ENCODE measurements around the gene ZFPM1.
A peak's percentile ranks its signal among the peaks of the same experiment; 100 is the strongest.

Gene ZFPM1

DNA sequence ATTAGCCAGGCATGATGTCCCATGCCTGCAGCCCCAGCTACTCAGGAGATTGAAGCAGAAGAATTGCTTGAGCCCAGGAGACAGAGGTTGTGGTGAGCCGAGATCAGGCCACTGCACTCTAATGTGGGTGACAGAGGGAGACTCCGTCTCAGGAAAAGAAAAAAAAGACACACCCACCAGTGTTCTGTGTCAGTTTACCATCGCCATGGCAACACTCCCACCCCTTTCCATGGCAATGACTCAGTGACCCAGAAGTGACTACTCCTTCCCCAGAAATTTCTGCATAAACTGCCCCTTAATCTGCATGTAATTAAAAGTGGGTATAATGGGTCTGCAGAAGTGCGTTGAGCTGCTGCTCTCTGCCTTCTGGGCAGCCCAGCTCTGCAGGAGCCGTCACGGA lies 113.1 kb downstream of the ZFPM1 start:
- Histone ChIP-seq H3K9ac (ENCODE audit: low read depth in 1 of 2, low read length in 2 of 2) (no peak overlapping the region), H3K27me3 (ENCODE audit: control insufficient read depth in 2 of 2, insufficient read depth in 2 of 2, low read length in 2 of 2) (no peaks in the 10 kb centered on the region), H3K4me1 (ENCODE audit: control insufficient read depth in 2 of 2, insufficient read depth in 2 of 2, low read length in 2 of 2) (peaks cover 7 to 15% of the 10 kb centered on the region in 2 donors), H3K36me3 (ENCODE audit: control insufficient read depth in 2 of 2, insufficient read depth in 2 of 2, low read length in 2 of 2) (no peaks in the 10 kb centered on the region), H3K27ac (ENCODE audit: low read depth in 2 of 2, low read length in 2 of 2) (no peak overlapping the region), H3K4me3 (ENCODE audit: low read length in 2 of 2) (no peak overlapping the region), H3K9me3 (ENCODE audit: control insufficient read depth in 2 of 2, low read length in 2 of 2) (no peaks in the 10 kb centered on the region)

DNA sequence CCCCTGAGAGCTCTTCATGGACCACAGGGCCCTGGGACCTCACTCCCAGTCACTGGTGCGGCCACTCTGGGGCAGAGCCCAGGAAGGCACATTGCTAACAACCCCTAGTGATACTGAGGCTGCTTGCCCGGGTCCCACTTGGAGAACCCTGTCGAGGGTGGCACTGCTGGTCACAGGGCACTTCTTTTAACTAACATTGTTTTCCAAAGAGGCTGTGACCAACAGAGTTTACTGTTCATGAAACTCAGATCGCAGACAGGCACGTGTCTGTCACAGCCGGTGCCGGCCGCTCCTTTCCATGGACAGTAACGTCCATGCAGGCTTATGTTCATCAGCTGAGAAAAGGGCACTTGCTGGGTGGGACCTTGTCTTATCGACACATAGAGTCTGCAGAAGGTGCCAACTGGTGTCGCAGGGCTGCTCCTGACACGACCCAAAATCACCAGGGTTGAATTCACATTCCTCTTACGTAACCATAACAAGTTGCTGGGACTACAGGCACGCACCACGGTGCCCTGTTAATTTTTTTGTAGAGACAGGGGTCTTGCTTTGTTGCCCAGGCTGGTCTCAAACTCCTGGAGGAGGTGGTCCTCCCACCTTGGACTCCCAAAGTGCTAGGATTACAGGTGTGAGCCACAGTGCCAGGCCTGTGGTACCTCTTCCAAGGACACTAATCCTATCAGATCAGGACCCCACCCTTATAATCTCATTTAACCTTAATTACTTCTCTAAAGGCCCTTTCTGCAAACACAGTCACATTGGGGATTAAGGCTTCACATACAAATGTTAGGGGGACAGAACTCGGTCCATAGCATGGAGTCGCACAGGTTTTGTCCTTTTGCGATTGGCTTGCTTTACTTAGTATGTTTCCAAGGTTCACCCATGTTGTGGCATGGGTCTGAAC lies 115.9 kb downstream of the ZFPM1 start:
- peaks cover 0 to 7% of the 10 kb centered on the region in 2 donors for H3K36me3 ChIP-seq (ENCODE audit: control insufficient read depth in 2 of 2, insufficient read depth in 2 of 2, low read length in 2 of 2)
- H3K4me1 ChIP-seq (ENCODE audit: control insufficient read depth in 2 of 2, insufficient read depth in 2 of 2, low read length in 2 of 2) = peaks cover 16% of the 10 kb centered on the region in 2 donors
- H3K27me3 ChIP-seq (ENCODE audit: control insufficient read depth in 2 of 2, insufficient read depth in 2 of 2, low read length in 2 of 2) = no peaks in the 10 kb centered on the region
- H3K9ac ChIP-seq (ENCODE audit: low read depth in 1 of 2, low read length in 2 of 2) = peak overlapping the region in 1 of 2 donors; percentile 84
- no peaks in the 10 kb centered on the region for H3K9me3 ChIP-seq (ENCODE audit: control insufficient read depth in 2 of 2, low read length in 2 of 2)
- no peak overlapping the region for H3K27ac ChIP-seq (ENCODE audit: low read depth in 2 of 2, low read length in 2 of 2)
- peak overlapping the region; percentile 79 to 80 for H3K4me3 ChIP-seq (ENCODE audit: low read length in 2 of 2)

DNA sequence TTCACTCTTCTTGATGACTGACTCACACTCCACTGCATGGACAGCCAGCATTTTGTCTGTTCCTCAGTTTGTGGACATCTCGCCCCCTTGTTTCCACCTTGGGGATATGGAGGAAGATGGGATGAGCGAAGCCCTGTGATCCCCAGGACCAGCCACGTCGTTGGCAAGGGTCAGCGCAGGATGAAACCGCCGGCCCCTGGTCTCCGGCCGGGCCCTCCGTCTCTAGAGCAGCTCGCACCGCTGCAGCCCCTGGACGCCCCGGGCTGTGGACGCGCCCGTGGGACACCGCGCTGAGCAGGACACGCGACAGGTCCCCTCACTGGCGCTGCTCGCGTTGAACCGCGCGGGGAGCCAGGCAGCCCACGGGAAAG lies 116.5 kb downstream of the ZFPM1 start:
- Histone ChIP-seq H3K9ac (ENCODE audit: low read depth in 1 of 2, low read length in 2 of 2) (peak overlapping the region; percentile 35 to 84), H3K4me1 (ENCODE audit: control insufficient read depth in 2 of 2, insufficient read depth in 2 of 2, low read length in 2 of 2) (peaks cover 16% of the 10 kb centered on the region in 2 donors), H3K27ac (ENCODE audit: low read depth in 2 of 2, low read length in 2 of 2) (peak overlapping the region; percentile 28 to 52), H3K27me3 (ENCODE audit: control insufficient read depth in 2 of 2, insufficient read depth in 2 of 2, low read length in 2 of 2) (no peaks in the 10 kb centered on the region), H3K36me3 (ENCODE audit: control insufficient read depth in 2 of 2, insufficient read depth in 2 of 2, low read length in 2 of 2) (peaks cover 0 to 8% of the 10 kb centered on the region in 2 donors), H3K4me3 (ENCODE audit: low read length in 2 of 2) (peak overlapping the region; percentile 79 to 80), H3K9me3 (ENCODE audit: control insufficient read depth in 2 of 2, low read length in 2 of 2) (no peaks in the 10 kb centered on the region)

DNA sequence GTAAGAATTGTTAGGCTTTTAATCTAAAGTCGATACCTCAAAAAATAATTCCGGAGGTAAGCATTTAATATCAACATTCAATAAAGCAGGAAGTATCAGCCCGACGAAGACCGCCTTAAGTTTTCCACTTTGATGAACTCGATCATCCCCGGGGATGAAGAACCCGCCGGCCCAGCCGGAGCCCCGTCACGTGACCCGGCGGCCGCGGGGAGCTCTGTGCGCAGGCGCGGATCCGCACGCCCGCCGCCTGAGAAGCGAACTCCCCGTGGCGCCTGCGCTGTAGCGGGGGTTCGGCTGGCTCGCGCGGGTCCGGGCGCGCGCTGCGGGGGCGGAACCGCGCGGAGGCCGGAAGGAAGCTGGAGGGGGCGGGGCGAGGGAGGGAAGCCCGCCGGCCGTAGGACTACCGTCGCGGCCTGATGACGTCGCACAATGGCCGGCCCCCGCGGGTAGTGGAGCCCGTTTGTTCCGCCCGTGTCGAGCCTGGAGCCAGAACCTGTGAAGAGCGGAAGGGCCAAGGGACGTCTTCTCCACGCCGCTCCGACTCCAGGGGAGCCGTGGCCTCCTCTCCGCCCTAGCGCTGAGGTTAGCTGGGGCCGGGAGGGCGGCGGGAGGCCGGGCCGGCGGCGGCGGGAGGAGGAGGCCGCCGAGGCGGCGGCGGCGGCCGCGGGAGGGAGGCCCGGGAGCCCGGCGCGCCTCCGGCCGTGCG lies 117.1 kb downstream of the ZFPM1 start, which contains the start of gene ZC3H18:
Gene ZC3H18 (plus strand): TSS at position 419 of the 706 bp plus-strand sequence. CDS start 6,721 bp downstream, outside the sequence.
- Histone ChIP-seq H3K27me3 (ENCODE audit: control insufficient read depth in 2 of 2, insufficient read depth in 2 of 2, low read length in 2 of 2) (no peaks in the 10 kb centered on the region), H3K9me3 (ENCODE audit: control insufficient read depth in 2 of 2, low read length in 2 of 2) (no peaks in the 10 kb centered on the region), H3K9ac (ENCODE audit: low read depth in 1 of 2, low read length in 2 of 2) (peak within 1 kb of the TSS; percentile 65 to 84), H3K4me1 (ENCODE audit: control insufficient read depth in 2 of 2, insufficient read depth in 2 of 2, low read length in 2 of 2) (peaks cover 16% of the 10 kb centered on the region in 2 donors), H3K36me3 (ENCODE audit: control insufficient read depth in 2 of 2, insufficient read depth in 2 of 2, low read length in 2 of 2) (peaks cover under 1 to 8% of the 10 kb centered on the region in 2 donors), H3K4me3 (ENCODE audit: low read length in 2 of 2) (peak within 1 kb of the TSS; percentile 79 to 80), H3K27ac (ENCODE audit: low read depth in 2 of 2, low read length in 2 of 2) (peak within 1 kb of the TSS; percentile 75 to 83)

DNA sequence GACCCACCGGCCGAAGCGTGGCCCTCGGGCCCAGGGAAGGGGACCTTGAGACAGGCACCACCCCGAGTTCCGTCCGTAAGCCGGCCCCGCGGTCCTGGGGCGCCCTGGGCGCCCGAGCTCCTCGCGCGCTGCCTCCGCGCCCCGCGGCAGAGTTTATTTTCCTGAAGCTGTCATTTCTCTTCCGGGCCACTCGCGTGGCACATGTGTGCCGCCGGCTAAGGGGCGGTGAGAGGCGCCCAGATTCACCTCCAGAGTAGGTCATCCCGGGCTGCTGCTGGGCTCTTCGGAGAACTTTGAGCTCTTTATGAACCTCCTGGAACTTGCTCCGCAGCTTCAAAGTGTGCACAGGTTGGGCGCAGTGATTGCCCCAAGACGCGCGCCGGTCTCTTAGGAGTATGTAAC lies 117.6 kb downstream of the ZFPM1 start:
- Histone ChIP-seq H3K4me3 (ENCODE audit: low read length in 2 of 2) (peak overlapping the region; percentile 78 to 79), H3K9me3 (ENCODE audit: control insufficient read depth in 2 of 2, low read length in 2 of 2) (no peaks in the 10 kb centered on the region), H3K27me3 (ENCODE audit: control insufficient read depth in 2 of 2, insufficient read depth in 2 of 2, low read length in 2 of 2) (no peaks in the 10 kb centered on the region), H3K9ac (ENCODE audit: low read depth in 1 of 2, low read length in 2 of 2) (peak overlapping the region; percentile 65 to 77), H3K4me1 (ENCODE audit: control insufficient read depth in 2 of 2, insufficient read depth in 2 of 2, low read length in 2 of 2) (peaks cover 16% of the 10 kb centered on the region in 2 donors), H3K27ac (ENCODE audit: low read depth in 2 of 2, low read length in 2 of 2) (peak overlapping the region; percentile 75 to 83), H3K36me3 (ENCODE audit: control insufficient read depth in 2 of 2, insufficient read depth in 2 of 2, low read length in 2 of 2) (peaks cover 3 to 13% of the 10 kb centered on the region in 2 donors)

DNA sequence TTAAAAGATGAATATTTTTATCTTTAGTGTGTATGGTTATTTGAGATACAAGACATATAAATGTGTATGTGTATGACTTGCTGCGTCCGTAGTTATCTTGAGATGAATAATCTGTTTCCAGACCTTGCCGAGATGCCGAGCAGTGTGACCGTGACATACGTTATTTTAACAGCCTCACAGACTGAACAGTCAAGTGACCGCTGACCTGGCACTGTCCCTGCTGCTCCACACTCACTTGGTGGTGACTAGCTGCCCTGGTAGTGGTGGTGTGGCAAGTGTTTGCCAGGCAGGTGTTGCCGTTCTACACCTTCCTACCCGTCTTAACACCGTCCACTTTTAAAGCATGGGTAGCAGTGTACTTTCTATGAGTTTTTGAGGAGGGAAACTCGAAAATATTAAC lies 122.2 kb downstream of the ZFPM1 start:
- H3K4me1 ChIP-seq (ENCODE audit: control insufficient read depth in 2 of 2, insufficient read depth in 2 of 2, low read length in 2 of 2) = peaks cover 9 to 10% of the 10 kb centered on the region in 2 donors
- no peak overlapping the region for H3K27ac ChIP-seq (ENCODE audit: low read depth in 2 of 2, low read length in 2 of 2)
- no peaks in the 10 kb centered on the region for H3K9me3 ChIP-seq (ENCODE audit: control insufficient read depth in 2 of 2, low read length in 2 of 2)
- H3K4me3 ChIP-seq (ENCODE audit: low read length in 2 of 2) = no peak overlapping the region
- peaks cover 22 to 47% of the 10 kb centered on the region in 2 donors for H3K36me3 ChIP-seq (ENCODE audit: control insufficient read depth in 2 of 2, insufficient read depth in 2 of 2, low read length in 2 of 2)
- H3K9ac ChIP-seq (ENCODE audit: low read depth in 1 of 2, low read length in 2 of 2) = no peak overlapping the region
- H3K27me3 ChIP-seq (ENCODE audit: control insufficient read depth in 2 of 2, insufficient read depth in 2 of 2, low read length in 2 of 2) = no peaks in the 10 kb centered on the region

DNA sequence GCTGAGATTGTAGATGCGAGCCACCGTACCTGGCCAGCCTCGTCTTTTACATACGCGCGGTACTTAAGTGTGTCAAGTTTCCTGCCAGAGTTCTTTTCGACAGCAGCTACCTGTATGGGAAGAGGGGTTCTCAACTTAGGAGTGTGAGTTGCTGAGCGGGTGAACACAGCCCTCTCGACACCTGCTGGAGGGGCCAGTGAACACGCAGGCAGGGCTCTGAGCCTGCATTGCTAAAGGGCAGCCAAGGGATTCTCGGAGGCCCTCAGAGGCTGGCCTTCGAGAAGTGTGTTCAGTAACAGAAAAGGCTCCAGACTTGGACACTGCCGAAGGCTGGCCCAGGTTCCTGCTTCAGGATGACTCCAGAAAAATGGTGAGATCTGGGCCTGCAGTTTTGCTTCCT lies 123.2 kb downstream of the ZFPM1 start:
- Histone ChIP-seq H3K9me3 (ENCODE audit: control insufficient read depth in 2 of 2, low read length in 2 of 2) (no peaks in the 10 kb centered on the region), H3K9ac (ENCODE audit: low read depth in 1 of 2, low read length in 2 of 2) (no peak overlapping the region), H3K27ac (ENCODE audit: low read depth in 2 of 2, low read length in 2 of 2) (no peak overlapping the region), H3K27me3 (ENCODE audit: control insufficient read depth in 2 of 2, insufficient read depth in 2 of 2, low read length in 2 of 2) (no peaks in the 10 kb centered on the region), H3K36me3 (ENCODE audit: control insufficient read depth in 2 of 2, insufficient read depth in 2 of 2, low read length in 2 of 2) (peaks cover 29 to 51% of the 10 kb centered on the region in 2 donors), H3K4me1 (ENCODE audit: control insufficient read depth in 2 of 2, insufficient read depth in 2 of 2, low read length in 2 of 2) (peaks cover 3 to 8% of the 10 kb centered on the region in 2 donors), H3K4me3 (ENCODE audit: low read length in 2 of 2) (no peak overlapping the region)

GRCh38 chr16:88577166-88577565 lies 124.1 kb downstream of the ZFPM1 start:
- H3K4me3 ChIP-seq (ENCODE audit: low read length in 2 of 2) = no peak overlapping the region

GRCh38 chr16:88578446-88579313 lies 125.6 kb downstream of the ZFPM1 start:
- H3K27ac ChIP-seq (ENCODE audit: low read depth in 2 of 2, low read length in 2 of 2) = no peak overlapping the region
- H3K4me3 ChIP-seq (ENCODE audit: low read length in 2 of 2) = no peak overlapping the region
- no peaks in the 10 kb centered on the region for H3K27me3 ChIP-seq (ENCODE audit: control insufficient read depth in 2 of 2, insufficient read depth in 2 of 2, low read length in 2 of 2)
- no peaks in the 10 kb centered on the region for H3K4me1 ChIP-seq (ENCODE audit: control insufficient read depth in 2 of 2, insufficient read depth in 2 of 2, low read length in 2 of 2)
- H3K9ac ChIP-seq (ENCODE audit: low read depth in 1 of 2, low read length in 2 of 2) = no peak overlapping the region
- no peaks in the 10 kb centered on the region for H3K9me3 ChIP-seq (ENCODE audit: control insufficient read depth in 2 of 2, low read length in 2 of 2)
- H3K36me3 ChIP-seq (ENCODE audit: control insufficient read depth in 2 of 2, insufficient read depth in 2 of 2, low read length in 2 of 2) = peaks cover 43 to 54% of the 10 kb centered on the region in 2 donors

More at GRCh38 chr16:88577166-88577565, 124.1 kb downstream of the ZFPM1 start:
- Histone ChIP-seq H3K9me3 (ENCODE audit: control insufficient read depth in 2 of 2, low read length in 2 of 2) (no peaks in the 10 kb centered on the region), H3K9ac (ENCODE audit: low read depth in 1 of 2, low read length in 2 of 2) (no peak overlapping the region), H3K4me1 (ENCODE audit: control insufficient read depth in 2 of 2, insufficient read depth in 2 of 2, low read length in 2 of 2) (no peaks in the 10 kb centered on the region), H3K36me3 (ENCODE audit: control insufficient read depth in 2 of 2, insufficient read depth in 2 of 2, low read length in 2 of 2) (peaks cover 34 to 55% of the 10 kb centered on the region in 2 donors), H3K27me3 (ENCODE audit: control insufficient read depth in 2 of 2, insufficient read depth in 2 of 2, low read length in 2 of 2) (no peaks in the 10 kb centered on the region), H3K27ac (ENCODE audit: low read depth in 2 of 2, low read length in 2 of 2) (no peak overlapping the region)

Measured in mucosa of rectum (tissue), 2 donors.